ENCODE data around the gene AK2. TPM values are rescaled to one million over a fixed set of nuclear protein-coding genes. Genes with fewer than 3 reads are reported as not detected.
"Not testable (repeated sequence)": the region's sequence is repeated elsewhere in the genome, so short reads cannot be mapped to it uniquely, and the experiment has no call there.

Gene AK2
- total RNA-seq, 1 donor from 2014 or later = 52.7 TPM

GRCh38 chr1:33050221-33051076, 13.8 kb upstream of the AK2 start:
- H3K4me1 Mint-ChIP-seq (ENCODE audit: low read depth, unreplicated experiment) = peaks cover 3% of the 10 kb centered on the region
- no peak overlapping the region for H3K27ac Mint-ChIP-seq (ENCODE audit: unreplicated experiment)
- peaks cover 8% of the 10 kb centered on the region for H3K27me3 Mint-ChIP-seq (ENCODE audit: unreplicated experiment)
- peaks cover 5% of the 10 kb centered on the region for H3K9me3 Mint-ChIP-seq (ENCODE audit: unreplicated experiment)
- H3K4me3 Mint-ChIP-seq (ENCODE audit: unreplicated experiment) = no peak overlapping the region
- peaks cover 13% of the 10 kb centered on the region for H3K36me3 Mint-ChIP-seq (ENCODE audit: unreplicated experiment)
- TF ChIP-seq CTCF (IDR thresholded peaks at IDR 0.05; ENCODE audit: partially characterized antibody, unreplicated experiment) = no peak
- DNase-seq = no peak

- Mint-ChIP-seq H3K9me3 (ENCODE audit: unreplicated experiment) (peaks cover 5% of the 10 kb centered on the region), H3K4me3 (ENCODE audit: unreplicated experiment) (no peak overlapping the region), H3K27me3 (ENCODE audit: unreplicated experiment) (peaks cover 8% of the 10 kb centered on the region), H3K36me3 (ENCODE audit: unreplicated experiment) (peaks cover 13% of the 10 kb centered on the region), H3K27ac (ENCODE audit: unreplicated experiment) (no peak overlapping the region), H3K4me1 (ENCODE audit: low read depth, unreplicated experiment) (peaks cover 2% of the 10 kb centered on the region)
- DNase-seq = no peak
- no peak for TF ChIP-seq CTCF (IDR thresholded peaks at IDR 0.05; ENCODE audit: partially characterized antibody, unreplicated experiment)
Observed at GRCh38 chr1:33049371-33049770, 12.7 kb upstream of the AK2 start.

GRCh38 chr1:33048426-33048825, 11.7 kb upstream of the AK2 start:
- H3K27ac Mint-ChIP-seq (ENCODE audit: unreplicated experiment) = no peak overlapping the region
- no peak overlapping the region for H3K4me3 Mint-ChIP-seq (ENCODE audit: unreplicated experiment)
- peaks cover 6% of the 10 kb centered on the region for H3K27me3 Mint-ChIP-seq (ENCODE audit: unreplicated experiment)
- no peak for TF ChIP-seq CTCF (IDR thresholded peaks at IDR 0.05; ENCODE audit: partially characterized antibody, unreplicated experiment)
- no peak for DNase-seq
- peaks cover 11% of the 10 kb centered on the region for H3K36me3 Mint-ChIP-seq (ENCODE audit: unreplicated experiment)
- peaks cover 4% of the 10 kb centered on the region for H3K9me3 Mint-ChIP-seq (ENCODE audit: unreplicated experiment)
- peaks cover under 1% of the 10 kb centered on the region for H3K4me1 Mint-ChIP-seq (ENCODE audit: low read depth, unreplicated experiment)

GRCh38 chr1:33047839-33048305, 11.2 kb upstream of the AK2 start:
- H3K4me1 Mint-ChIP-seq (ENCODE audit: low read depth, unreplicated experiment) = no peaks in the 10 kb centered on the region
- TF ChIP-seq CTCF (IDR thresholded peaks at IDR 0.05; ENCODE audit: partially characterized antibody, unreplicated experiment) = no peak
- H3K27me3 Mint-ChIP-seq (ENCODE audit: unreplicated experiment) = peaks cover 5% of the 10 kb centered on the region
- peaks cover 9% of the 10 kb centered on the region for H3K36me3 Mint-ChIP-seq (ENCODE audit: unreplicated experiment)
- no peak overlapping the region for H3K4me3 Mint-ChIP-seq (ENCODE audit: unreplicated experiment)
- H3K27ac Mint-ChIP-seq (ENCODE audit: unreplicated experiment) = no peak overlapping the region
- H3K9me3 Mint-ChIP-seq (ENCODE audit: unreplicated experiment) = peaks cover 3% of the 10 kb centered on the region
- no peak for DNase-seq

- peaks cover 5% of the 10 kb centered on the region for H3K27me3 Mint-ChIP-seq (ENCODE audit: unreplicated experiment)
- H3K36me3 Mint-ChIP-seq (ENCODE audit: unreplicated experiment) = peaks cover 9% of the 10 kb centered on the region
- no peak overlapping the region for H3K27ac Mint-ChIP-seq (ENCODE audit: unreplicated experiment)
- H3K9me3 Mint-ChIP-seq (ENCODE audit: unreplicated experiment) = peaks cover 3% of the 10 kb centered on the region
- H3K4me3 Mint-ChIP-seq (ENCODE audit: unreplicated experiment) = no peak overlapping the region
- TF ChIP-seq CTCF (IDR thresholded peaks at IDR 0.05; ENCODE audit: partially characterized antibody, unreplicated experiment) = no peak
- no peaks in the 10 kb centered on the region for H3K4me1 Mint-ChIP-seq (ENCODE audit: low read depth, unreplicated experiment)
- DNase-seq = no peak
Observed at GRCh38 chr1:33047290-33047689, 10.6 kb upstream of the AK2 start.

GRCh38 chr1:33046234-33046633, 9.6 kb upstream of the AK2 start:
- H3K27ac Mint-ChIP-seq (ENCODE audit: unreplicated experiment); H3K36me3 Mint-ChIP-seq (ENCODE audit: unreplicated experiment); DNase-seq; H3K4me3 Mint-ChIP-seq (ENCODE audit: unreplicated experiment); H3K9me3 Mint-ChIP-seq (ENCODE audit: unreplicated experiment); H3K27me3 Mint-ChIP-seq (ENCODE audit: unreplicated experiment); H3K4me1 Mint-ChIP-seq (ENCODE audit: low read depth, unreplicated experiment): not testable (repeated sequence)
